H1 (cell line): ENCODE data around the gene ITPR3. TPM values are rescaled to one million over a fixed set of nuclear protein-coding genes. Genes with fewer than 3 reads are reported as not detected.

Source experiments
- CTCF ChIA-PET: fragments of 300-600 bp; sonication (Branson Sonifier 250); formaldehyde crosslinking; loops from one replicate; lab custom pipeline; 2021; ENCODE audit not compliant: partially characterized antibody; lab: Charles Lee
- POLR2A ChIA-PET: fragments of 300-600 bp; sonication (Branson Sonifier 250); formaldehyde crosslinking; loops from one replicate; lab custom pipeline; 2021; ENCODE audit warnings: inconsistent platforms; ENCODE audit not compliant: partially characterized antibody; lab: Charles Lee
- DNase-seq, 2 experiments: peaks; one replicate each; pipeline versions ENCODE4 v3.0.0 to v3.0.0-alpha.2; 2010 to 2022; ENCODE audit warnings: low spot score in 2 of 2, low read depth in 1 of 2, mixed read lengths in 1 of 2
- FAIRE-seq: peaks from 2 replicates; lab custom pipeline; 2011; peaks lifted over from hg19 to GRCh38; lab: Jason Lieb, UNC
- H2AFZ ChIP-seq: 2 replicates; pipeline ENCODE4 v1.8.1; 2012; ENCODE audit warnings: low read length, inconsistent platforms
- H2AK5ac ChIP-seq: 2 replicates; pipeline ENCODE4 v1.6.1; 2013; ENCODE audit warnings: low read depth, low read length
- H2BK120ac ChIP-seq: replicated peaks from 2 replicates; pipeline ENCODE3; 2013; ENCODE audit warnings: low read depth, low read length, inconsistent platforms
- H2BK12ac ChIP-seq: 2 replicates; pipeline ENCODE4 v1.6.1; 2013; ENCODE audit warnings: low read depth, low read length
- H2BK15ac ChIP-seq: 2 replicates; pipeline ENCODE4 v1.6.1; 2013; ENCODE audit warnings: low read length
- H2BK20ac ChIP-seq: 2 replicates; pipeline ENCODE4 v1.6.1; 2013; ENCODE audit warnings: low read length
- H2BK5ac ChIP-seq: 2 replicates; pipeline ENCODE4 v1.6.1; 2013; ENCODE audit warnings: low read depth, low read length
- H3K14ac ChIP-seq: 2 replicates; pipeline ENCODE4 v1.6.1; 2013; ENCODE audit warnings: inconsistent platforms; ENCODE audit not compliant: insufficient read length
- H3K18ac ChIP-seq: 2 replicates; pipeline ENCODE4 v1.6.1; 2013; ENCODE audit warnings: low read length; ENCODE audit errors: extremely low read depth
- H3K23ac ChIP-seq: 2 replicates; pipeline ENCODE4 v1.6.1; 2013; ENCODE audit warnings: inconsistent platforms; ENCODE audit not compliant: insufficient read length
- H3K23me2 ChIP-seq: 2 replicates; pipeline ENCODE4 v1.6.1; 2013; ENCODE audit warnings: low read depth, low read length
- H3K27ac ChIP-seq: 2 replicates; pipeline ENCODE4 v1.6.1; 2011; ENCODE audit warnings: low read depth, low read length, inconsistent platforms
- H3K27me3 ChIP-seq, 4 experiments: replicated peaks in 1 of 4; 1 replicate in 1 of 4; 2 replicates in 3 of 4; pipeline versions ENCODE4 v1.6.1 to v1.8.1; 2011 to 2013; ENCODE audit warnings: low read length in 3 of 4, mild to moderate bottlenecking in 3 of 4, inconsistent platforms in 2 of 4, mixed read lengths in 2 of 4, moderate library complexity in 1 of 4; ENCODE audit not compliant: control insufficient read depth in 3 of 4, insufficient read depth in 3 of 4; ENCODE audit errors: extremely low read depth in 1 of 4
- H3K36me3 ChIP-seq, 4 experiments: 2 replicates each; pipeline versions ENCODE4 v1.6.1 to v1.8.1; 2011 to 2013; ENCODE audit warnings: mild to moderate bottlenecking in 4 of 4, low read length in 3 of 4, moderate library complexity in 2 of 4, control low read depth in 1 of 4, inconsistent platforms in 1 of 4; ENCODE audit not compliant: insufficient read depth in 4 of 4, control insufficient read depth in 2 of 4
- H3K4ac ChIP-seq: replicated peaks from 2 replicates; pipeline ENCODE3; 2013; ENCODE audit warnings: low read length, low read depth, mixed read lengths, inconsistent platforms; ENCODE audit not compliant: insufficient read length
- H3K4me1 ChIP-seq, 4 experiments: replicated peaks in 1 of 4; 1 replicate in 1 of 4; 2 replicates in 3 of 4; pipeline versions ENCODE4 v1.6.1 to v1.8.1; 2011 to 2013; ENCODE audit warnings: low read length in 3 of 4, inconsistent platforms in 2 of 4, mixed read lengths in 1 of 4; ENCODE audit not compliant: insufficient read depth in 4 of 4, control insufficient read depth in 3 of 4
- H3K4me2 ChIP-seq, 2 experiments: 2 replicates each; pipeline versions ENCODE4 v1.6.1 to v1.8.1; 2011 to 2013; ENCODE audit warnings: low read depth in 2 of 2, low read length in 2 of 2, control low read depth in 1 of 2, inconsistent platforms in 1 of 2, mild to moderate bottlenecking in 1 of 2; ENCODE audit not compliant: insufficient read depth in 1 of 2
- H3K4me3 ChIP-seq, 4 experiments: fragments of 200-600, 300-600 bp in 1 of 4; sonication (generic), shearing (Covaris generic), sonication (Bioruptor Twin) in 1 of 4; 2 replicates each; pipeline versions ENCODE4 v1.5.1 to v1.8.1; 2011 to 2016; ENCODE audit warnings: low read length in 4 of 4, low read depth in 3 of 4, control low read depth in 2 of 4, inconsistent platforms in 2 of 4, mild to moderate bottlenecking in 2 of 4, mixed read lengths in 1 of 4, moderate library complexity in 1 of 4; ENCODE audit not compliant: insufficient read depth in 2 of 4; ENCODE audit errors: extremely low read depth in 1 of 4
- H3K56ac ChIP-seq: replicated peaks from 2 replicates; pipeline ENCODE3; 2013; ENCODE audit warnings: low read depth, mild to moderate bottlenecking, mixed read lengths, low read length, inconsistent platforms; ENCODE audit not compliant: insufficient read length
- H3K79me1 ChIP-seq: 2 replicates; pipeline ENCODE4 v1.6.1; 2013; ENCODE audit warnings: low read depth, low read length, control low read depth
- H3K79me2 ChIP-seq, 2 experiments: 2 replicates each; pipeline versions ENCODE4 v1.6.1 to v1.8.1; 2012 to 2013; ENCODE audit warnings: low read length in 2 of 2, mild to moderate bottlenecking in 2 of 2, inconsistent platforms in 1 of 2; ENCODE audit not compliant: insufficient read depth in 2 of 2, control insufficient read depth in 1 of 2
- H3K9ac ChIP-seq, 4 experiments: replicated peaks in 1 of 4; 1 replicate in 1 of 4; 2 replicates in 3 of 4; pipeline versions ENCODE4 v1.6.1 to v1.8.1; 2011 to 2013; ENCODE audit warnings: low read depth in 3 of 4, low read length in 3 of 4, control low read depth in 2 of 4, mild to moderate bottlenecking in 2 of 4, moderate library complexity in 2 of 4, inconsistent platforms in 1 of 4; ENCODE audit errors: extremely low read depth in 1 of 4
- H3K9me3 ChIP-seq, 2 experiments: 2 replicates each; pipeline versions ENCODE4 v1.6.1 to v1.8.1; 2012 to 2013; ENCODE audit warnings: mild to moderate bottlenecking in 2 of 2, moderate library complexity in 2 of 2, control low read depth in 1 of 2, inconsistent platforms in 1 of 2, low read depth in 1 of 2, low read length in 1 of 2, mixed read lengths in 1 of 2; ENCODE audit not compliant: insufficient read depth in 2 of 2
- H4K20me1 ChIP-seq, 2 experiments: replicated peaks in 1 of 2; 2 replicates each; pipeline versions ENCODE3 to v1.8.1; 2011 to 2013; ENCODE audit warnings: inconsistent platforms in 2 of 2, low read length in 2 of 2, mild to moderate bottlenecking in 1 of 2; ENCODE audit not compliant: insufficient read depth in 2 of 2, control insufficient read depth in 1 of 2
- H4K5ac ChIP-seq: 2 replicates; pipeline ENCODE4 v1.6.1; 2013; ENCODE audit warnings: low read length, low read depth, mixed read lengths, inconsistent platforms; ENCODE audit not compliant: insufficient read length
- H4K8ac ChIP-seq: 2 replicates; pipeline ENCODE4 v1.8.0; 2013; ENCODE audit warnings: mild to moderate bottlenecking, moderate library complexity, low read length, inconsistent platforms; ENCODE audit not compliant: insufficient read depth; ENCODE audit errors: extremely low read depth
- H4K91ac ChIP-seq: replicated peaks from 2 replicates; pipeline ENCODE3; 2013; ENCODE audit warnings: low read length, mixed read lengths, inconsistent platforms; ENCODE audit not compliant: insufficient read length
- CHD2 ChIP-seq: IDR thresholded peaks from 2 replicates; pipeline ENCODE4 v1.6.1; 2012; ENCODE audit warnings: low read length, improper control_type of control experiment
- EP300 ChIP-seq, 2 experiments: IDR thresholded peaks; 1 replicate in 1 of 2; 2 replicates in 1 of 2; pipeline ENCODE4 v1.6.1; 2011 to 2012; ENCODE audit warnings: low read depth in 2 of 2, low read length in 2 of 2, mild to moderate bottlenecking in 2 of 2, borderline replicate concordance in 1 of 2, inconsistent platforms in 1 of 2, moderate library complexity in 1 of 2
- KDM4A ChIP-seq: IDR thresholded peaks from one replicate; pipeline ENCODE4 v1.7.1; 2012; ENCODE audit warnings: low read depth, mild to moderate bottlenecking, moderate library complexity, low read length, inconsistent platforms; ENCODE audit not compliant: severe bottlenecking
- KDM5A ChIP-seq: fragments of 200-600 bp; IDR thresholded peaks from 2 replicates; pipeline ENCODE4 v1.7.1; 2012; ENCODE audit warnings: mild to moderate bottlenecking, low read length, inconsistent platforms, mixed read lengths
- NANOG ChIP-seq: IDR thresholded peaks from 2 replicates; pipeline ENCODE4 v1.6.1; 2011; ENCODE audit warnings: low read length, low read depth, mild to moderate bottlenecking, inconsistent platforms; ENCODE audit not compliant: insufficient read depth, poor library complexity, severe bottlenecking
- NRF1 ChIP-seq: IDR thresholded peaks from 2 replicates; pipeline ENCODE4 v1.6.1; 2011; ENCODE audit warnings: mild to moderate bottlenecking, low read depth, low read length, improper control_type of control experiment
- POU5F1 ChIP-seq: IDR thresholded peaks from 2 replicates; pipeline ENCODE4 v1.6.1; 2011; ENCODE audit warnings: low read depth, mild to moderate bottlenecking, low read length, moderate library complexity
- RAD21 ChIP-seq, 2 experiments: IDR thresholded peaks in 1 of 2; conservative IDR thresholded peaks in 1 of 2; 2 replicates each; pipeline ENCODE4 v1.6.1; 2011; ENCODE audit warnings: low read depth in 2 of 2, low read length in 2 of 2, improper control_type of control experiment in 1 of 2, inconsistent platforms in 1 of 2, mild to moderate bottlenecking in 1 of 2, moderate library complexity in 1 of 2
- TBP ChIP-seq: IDR thresholded peaks from 2 replicates; pipeline ENCODE4 v1.6.1; 2011; ENCODE audit warnings: low read depth, low read length, improper control_type of control experiment
- TEAD4 ChIP-seq: IDR thresholded peaks from 2 replicates; pipeline ENCODE4 v1.6.1; 2012; ENCODE audit warnings: low read depth, low read length, inconsistent platforms, mixed read lengths
- WGBS, 2 experiments: shearing (Covaris generic) in 1 of 2; methylation state at CpG; one replicate each; pipeline versions ENCODE4 v1.1.6 to v1.1.7; 2013 to 2015; ENCODE audit warnings: low lambda C conversion rate in 2 of 2, mixed read lengths in 2 of 2, inconsistent platforms in 1 of 2, low coverage in 1 of 2, missing lambda C conversion rate in 1 of 2; ENCODE audit not compliant: insufficient replicate concordance in 2 of 2, insufficient coverage in 1 of 2, insufficient read length in 1 of 2; ENCODE audit errors: extremely low coverage in 1 of 2, missing lambda C conversion rate in 1 of 2; 5-methylcytosine and 5-hydroxymethylcytosine counted together
- polyA plus RNA-seq, 7 experiments: library from polyadenylated mRNA; depleted of rRNA in 3 of 7; stranded (reverse) in 5 of 7; unstranded in 2 of 7; fragments of >200 nt in 5 of 7; fragments of 200-250 nt in 2 of 7; gene quantifications; 1 replicate in 5 of 7; 2 replicates in 1 of 7; 4 replicates in 1 of 7; pipeline versions ENCODE4 v1.2.1 to v1.2.3, GENCODE V29; 2011 to 2013; ENCODE audit warnings: missing spikeins in 2 of 7, mixed read lengths in 2 of 7
- total RNA-seq: library from RNA; stranded (reverse); fragmentation: NEBNext Ultra II Directional; extraction: Animal tissue kit (Norgen Biotek cat#: 25700); gene quantifications from 2 replicates; pipeline ENCODE4 v1.2.1, GENCODE V29; 2021
- TF ChIP-seq, protein P1 (sequence below): IDR thresholded peaks from 2 replicates; pipeline ENCODE4 v1.6.1; 2012; ENCODE audit warnings: low read length, inconsistent platforms

Gene ITPR3
- total and polyA plus RNA-seq, 2 of the 8 experiments (the other 6 are each of a cell fraction or from before 2014, with no cell fraction given) = 29.1 to 45.7 TPM

DNA sequence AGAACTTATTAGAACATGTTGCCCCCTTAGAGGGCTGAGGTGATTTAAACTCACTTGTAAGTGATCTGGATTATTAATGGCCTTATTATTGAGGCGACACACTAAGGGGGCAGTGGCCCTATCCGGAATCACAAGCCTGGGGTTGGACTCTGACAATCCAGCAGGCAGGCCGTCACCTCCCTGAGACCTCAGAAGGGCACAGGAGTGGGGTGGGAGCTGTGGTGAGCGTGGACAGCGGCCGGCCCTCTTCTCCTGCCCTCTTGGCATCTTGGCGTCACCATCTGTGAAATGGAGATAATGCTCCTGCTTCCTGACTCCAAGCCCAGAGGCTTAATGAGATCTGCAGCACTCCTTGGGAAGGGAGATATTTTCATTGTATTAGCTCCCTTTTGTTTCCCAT, 106.0 kb downstream of the ITPR3 start:
- FAIRE-seq (no peak), DNase-seq (no peak)
- H2BK12ac ChIP-seq = no peak overlapping the region
- H4K91ac ChIP-seq = no peak overlapping the region
- H3K27me3 ChIP-seq = peaks cover 0 to 6% (median 0%) of the 10 kb centered on the region in 4 experiments; a peak in 3 of 7 replicates
- no peaks in the 10 kb centered on the region for H3K36me3 ChIP-seq
- H4K5ac ChIP-seq = no peak overlapping the region
- no peak overlapping the region for H2BK5ac ChIP-seq
- H3K9me3 ChIP-seq = no peaks in the 10 kb centered on the region; a peak in 1 of 4 replicates
- no peaks in the 10 kb centered on the region for H4K20me1 ChIP-seq
- H3K27ac ChIP-seq = no peak overlapping the region
- H3K23ac ChIP-seq = no peak overlapping the region
- H2AFZ ChIP-seq = no peak overlapping the region
- H3K4me1 ChIP-seq = peaks cover 3 to 8% (median 4%) of the 10 kb centered on the region in 4 experiments; a peak in 6 of 7 replicates
- no peak overlapping the region for H3K4me2 ChIP-seq
- no peak overlapping the region for H2BK15ac ChIP-seq
- H3K18ac ChIP-seq = no peak overlapping the region; the same call in 1 of the 2 replicates
- CTCF ChIA-PET = interaction anchor here (1.0 to 1.7 kb wide), 4 partner anchors 10 to 232 kb away, joined by 3 read pairs; no protein-coding TSS in a partner anchor
- POLR2A ChIA-PET = interaction anchor here (1.4 to 1.8 kb wide), 2 partner anchors 13 to 16 kb away, joined by 3 to 7 read pairs; partner anchors contain the start of gene UQCC2
- no peak overlapping the region for H2AK5ac ChIP-seq
- WGBS, 2 experiments = 87% methylated on average over 4 of the region's 7 CpGs; no CpG with 5 or more reads in 1 of the 2 experiments
- no peak overlapping the region for H2BK120ac ChIP-seq
- no peak overlapping the region for H2BK20ac ChIP-seq
- H3K79me1 ChIP-seq = no peaks in the 10 kb centered on the region
- no peak overlapping the region for H3K14ac ChIP-seq
- no peak overlapping the region for H4K8ac ChIP-seq
- H3K9ac ChIP-seq = no peak overlapping the region
- no peaks in the 10 kb centered on the region for H3K79me2 ChIP-seq
- H3K4me3 ChIP-seq = no peak overlapping the region
- no peak overlapping the region for H3K56ac ChIP-seq
- H3K23me2 ChIP-seq = no peaks in the 10 kb centered on the region
- no peak overlapping the region for H3K4ac ChIP-seq
- TF ChIP-seq POU5F1 (no peak), RAD21 (IDR thresholded peaks at IDR 0.05 in 1 of 2, conservative IDR thresholded peaks at IDR 0.05 in 1 of 2; ENCODE audit: low read depth in 2 of 2, low read length in 2 of 2) (no peak), CHD2 (no peak), NRF1 (no peak), TEAD4 (no peak), EP300 (IDR thresholded peaks at IDR 0.05; ENCODE audit: borderline replicate concordance in 1 of 2, low read depth in 2 of 2, low read length in 2 of 2) (no peak), NANOG (no peak), KDM4A (no peak), TBP (no peak), KDM5A (no peak)
- TF ChIP-seq, protein P1, sequence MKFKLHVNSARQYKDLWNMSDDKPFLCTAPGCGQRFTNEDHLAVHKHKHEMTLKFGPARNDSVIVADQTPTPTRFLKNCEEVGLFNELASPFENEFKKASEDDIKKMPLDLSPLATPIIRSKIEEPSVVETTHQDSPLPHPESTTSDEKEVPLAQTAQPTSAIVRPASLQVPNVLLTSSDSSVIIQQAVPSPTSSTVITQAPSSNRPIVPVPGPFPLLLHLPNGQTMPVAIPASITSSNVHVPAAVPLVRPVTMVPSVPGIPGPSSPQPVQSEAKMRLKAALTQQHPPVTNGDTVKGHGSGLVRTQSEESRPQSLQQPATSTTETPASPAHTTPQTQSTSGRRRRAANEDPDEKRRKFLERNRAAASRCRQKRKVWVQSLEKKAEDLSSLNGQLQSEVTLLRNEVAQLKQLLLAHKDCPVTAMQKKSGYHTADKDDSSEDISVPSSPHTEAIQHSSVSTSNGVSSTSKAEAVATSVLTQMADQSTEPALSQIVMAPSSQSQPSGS = no peak
